ENCODE measurements around the gene SNX30. TPM values are rescaled to one million over a fixed set of nuclear protein-coding genes. Genes with fewer than 3 reads are reported as not detected.

SNX30 gene
- total and polyA plus RNA-seq, 2 experiments from 2014 or later, result 6.4 to 29.1 TPM

- Histone ChIP-seq H3K36me3 (replicated peaks; ENCODE audit: insufficient read depth, low read depth) (no peaks in the 10 kb centered on the region), H3K4me1 (ENCODE audit: insufficient read depth) (peaks cover 4% of the 10 kb centered on the region), H3K4me2 (no peak overlapping the region), H3K9me2 (replicated peaks; ENCODE audit: insufficient read depth) (no peaks in the 10 kb centered on the region), H3K79me2 (no peaks in the 10 kb centered on the region), H3K4me3 (no peak overlapping the region), H3K9me3 (ENCODE audit: low read depth) (no peaks in the 10 kb centered on the region), H3K27ac (no peak overlapping the region), H2AFZ (no peak overlapping the region), H3K27me3 (no peaks in the 10 kb centered on the region), H4K20me1 (ENCODE audit: insufficient read depth, poor library complexity, severe bottlenecking) (no peaks in the 10 kb centered on the region)
- 82% methylated on average over 2 of the region's 2 CpGs for WGBS (ENCODE audit: low lambda C conversion rate, missing lambda C conversion rate)
- DNase-seq (ENCODE audit: low spot score), result no peak
- TF ChIP-seq EZH2 (IDR thresholded peaks at IDR 0.05; ENCODE audit: borderline replicate concordance), result no peak
- TF ChIP-seq CTCF (IDR thresholded peaks at IDR 0.05; ENCODE audit: poor library complexity), result no peak
- no peak for TF ChIP-seq EZH2phosphoT487 (IDR thresholded peaks at IDR 0.05; ENCODE audit: low read depth, severe bottlenecking, unreplicated experiment)
These were observed 15.7 kb upstream of the SNX30 start for GRCh38 chr9:112734892-112735291.

GRCh38 chr9:112743216-112743836 is 7.2 kb upstream of the SNX30 start:
- Histone ChIP-seq H3K36me3 (replicated peaks; ENCODE audit: insufficient read depth, low read depth) (no peaks in the 10 kb centered on the region), H3K79me2 (no peaks in the 10 kb centered on the region), H3K4me1 (ENCODE audit: insufficient read depth) (no peaks in the 10 kb centered on the region), H4K20me1 (ENCODE audit: insufficient read depth, poor library complexity, severe bottlenecking) (no peaks in the 10 kb centered on the region), H2AFZ (no peak overlapping the region), H3K9me2 (replicated peaks; ENCODE audit: insufficient read depth) (no peaks in the 10 kb centered on the region), H3K4me3 (no peak overlapping the region), H3K9me3 (ENCODE audit: low read depth) (no peaks in the 10 kb centered on the region), H3K4me2 (no peak overlapping the region), H3K27ac (no peak overlapping the region), H3K27me3 (no peaks in the 10 kb centered on the region)
- no peak for TF ChIP-seq CTCF (IDR thresholded peaks at IDR 0.05; ENCODE audit: poor library complexity)
- TF ChIP-seq EZH2phosphoT487 (IDR thresholded peaks at IDR 0.05; ENCODE audit: low read depth, severe bottlenecking, unreplicated experiment), result no peak
- TF ChIP-seq EZH2 (IDR thresholded peaks at IDR 0.05; ENCODE audit: borderline replicate concordance), result no peak
- DNase-seq (ENCODE audit: low spot score), result no peak
- 78% methylated on average over 3 of the region's 3 CpGs for WGBS (ENCODE audit: low lambda C conversion rate, missing lambda C conversion rate)

GRCh38 chr9:112744177-112744576 is 6.4 kb upstream of the SNX30 start:
- no peak for DNase-seq (ENCODE audit: low spot score)
- Histone ChIP-seq H3K9me3 (ENCODE audit: low read depth) (no peaks in the 10 kb centered on the region), H4K20me1 (ENCODE audit: insufficient read depth, poor library complexity, severe bottlenecking) (no peaks in the 10 kb centered on the region), H3K27me3 (no peaks in the 10 kb centered on the region), H3K4me2 (no peak overlapping the region), H2AFZ (no peak overlapping the region), H3K27ac (no peak overlapping the region), H3K9me2 (replicated peaks; ENCODE audit: insufficient read depth) (no peaks in the 10 kb centered on the region), H3K36me3 (replicated peaks; ENCODE audit: insufficient read depth, low read depth) (no peaks in the 10 kb centered on the region), H3K4me1 (ENCODE audit: insufficient read depth) (no peaks in the 10 kb centered on the region), H3K79me2 (no peaks in the 10 kb centered on the region), H3K4me3 (no peak overlapping the region)
- WGBS (ENCODE audit: low lambda C conversion rate, missing lambda C conversion rate), result 83% methylated on average over 4 of the region's 4 CpGs
- TF ChIP-seq CTCF (IDR thresholded peaks at IDR 0.05; ENCODE audit: poor library complexity) (no peak), EZH2phosphoT487 (IDR thresholded peaks at IDR 0.05; ENCODE audit: low read depth, severe bottlenecking, unreplicated experiment) (no peak), EZH2 (IDR thresholded peaks at IDR 0.05; ENCODE audit: borderline replicate concordance) (no peak)

Data from hepatocyte (in vitro differentiated cells).